SK-N-SH (cell line): ENCODE measurements around the gene ALKBH2. TPM values are rescaled to one million over a fixed set of nuclear protein-coding genes. Genes with fewer than 3 reads are reported as not detected.

Source experiments
- CTCF ChIA-PET: fragments of 300-600, 350-600 bp; formaldehyde crosslinking; extraction: SDS; loops from one replicate; lab custom pipeline; 2021; lab: Yijun Ruan, JAX
- POLR2A ChIA-PET: fragments of 350-600 bp; sonication (Branson Sonifier 250); formaldehyde crosslinking; extraction: SDS; loops from one replicate; lab custom pipeline; 2020; ENCODE audit warnings: antibody characterized with exemption, inconsistent platforms; lab: Yijun Ruan, JAX
- DNase-seq: peaks from one replicate; pipeline ENCODE4 v3.0.0; 2012
- H2AFZ ChIP-seq: fragments of 200-600 bp; sonication (generic); 2 replicates; pipeline ENCODE4 v1.8.1; 2016; ENCODE audit warnings: antibody characterized with exemption, mild to moderate bottlenecking, low read depth
- H3F3A ChIP-seq: fragments of 200-600 bp; sonication (generic); replicated peaks from 2 replicates; pipeline ENCODE3; 2016; ENCODE audit warnings: antibody characterized with exemption, mild to moderate bottlenecking; ENCODE audit not compliant: insufficient read depth
- H3K27ac ChIP-seq, 2 experiments: fragments of 200-500 bp in 1 of 2; fragments of 200-600 bp in 1 of 2; sonication (Bioruptor generic) in 1 of 2; sonication (generic), shearing (Covaris generic) in 1 of 2; 2 replicates each; pipeline versions ENCODE4 v1.5.1 to v1.6.1; 2014 to 2016; ENCODE audit warnings: low read depth in 2 of 2, inconsistent platforms in 1 of 2, low read length in 1 of 2, mild to moderate bottlenecking in 1 of 2, mixed read lengths in 1 of 2
- H3K27me3 ChIP-seq: fragments of 200-600 bp; sonication (generic), shearing (Covaris generic); 2 replicates; pipeline ENCODE4 v1.6.1; 2016; ENCODE audit warnings: mixed run types; ENCODE audit not compliant: insufficient read depth
- H3K36me3 ChIP-seq, 2 experiments: fragments of 200-500 bp in 1 of 2; fragments of 200-600 bp in 1 of 2; sonication (Bioruptor generic) in 1 of 2; sonication (generic) in 1 of 2; replicated peaks in 1 of 2; 2 replicates each; pipeline versions ENCODE3 to v1.5.1; 2014 to 2016; ENCODE audit warnings: low read length in 1 of 2, mild to moderate bottlenecking in 1 of 2; ENCODE audit not compliant: insufficient read depth in 2 of 2, control insufficient read depth in 1 of 2
- H3K4me1 ChIP-seq, 2 experiments: fragments of 200-500 bp in 1 of 2; fragments of 200-600 bp in 1 of 2; sonication (Bioruptor generic) in 1 of 2; sonication (generic), shearing (Covaris generic) in 1 of 2; 2 replicates each; pipeline versions ENCODE4 v1.5.1 to v1.6.1; 2014 to 2016; ENCODE audit warnings: low read depth in 1 of 2, low read length in 1 of 2, mixed run types in 1 of 2; ENCODE audit not compliant: insufficient read depth in 2 of 2, control insufficient read depth in 1 of 2
- H3K4me2 ChIP-seq: fragments of 200-600 bp; sonication (generic), shearing (Covaris generic); 2 replicates; pipeline ENCODE4 v1.6.1; 2017; ENCODE audit warnings: mixed run types
- H3K4me3 ChIP-seq, 2 experiments: fragments of 200-500 bp in 1 of 2; fragments of 200-600 bp in 1 of 2; sonication (Bioruptor generic) in 1 of 2; sonication (generic), shearing (Covaris generic) in 1 of 2; 2 replicates each; pipeline versions ENCODE4 v1.5.1 to v1.8.1; 2014 to 2016; ENCODE audit warnings: low read depth in 2 of 2, inconsistent platforms in 1 of 2, low read length in 1 of 2, mild to moderate bottlenecking in 1 of 2, mixed read lengths in 1 of 2, moderate library complexity in 1 of 2
- H3K79me2 ChIP-seq: fragments of 200-600 bp; sonication (generic); 2 replicates; pipeline ENCODE4 v1.8.1; 2017; ENCODE audit warnings: mild to moderate bottlenecking; ENCODE audit not compliant: insufficient read depth
- H3K9ac ChIP-seq: fragments of 200-600 bp; sonication (generic); 2 replicates; pipeline ENCODE4 v1.6.1; 2017; ENCODE audit warnings: mixed run types
- H3K9me2 ChIP-seq: fragments of 200-600 bp; sonication (generic); 2 replicates; pipeline ENCODE4 v1.6.1; 2017; ENCODE audit warnings: mixed run types
- H3K9me3 ChIP-seq: fragments of 200-600 bp; sonication (generic); 2 replicates; pipeline ENCODE4 v1.6.1; 2017; ENCODE audit warnings: mixed run types, mild to moderate bottlenecking, moderate library complexity
- H4K20me1 ChIP-seq: fragments of 200-600 bp; sonication (generic); 2 replicates; pipeline ENCODE4 v1.6.1; 2017; ENCODE audit warnings: mild to moderate bottlenecking, mixed run types; ENCODE audit not compliant: insufficient read depth
- CHD2 ChIP-seq: fragments of 150-350 bp; IDR thresholded peaks from 2 replicates; pipeline ENCODE4 v1.6.1; 2018; ENCODE audit warnings: low read length; ENCODE audit not compliant: partially characterized antibody
- ELF1 ChIP-seq: IDR thresholded peaks from 2 replicates; pipeline ENCODE4 v1.4.0; 2012
- EZH2phosphoT487 ChIP-seq: fragments of 200-600 bp; sonication (generic); IDR thresholded peaks from 2 replicates; pipeline ENCODE4 v1.6.1; 2017; ENCODE audit warnings: low read depth, mixed run types, mild to moderate bottlenecking, antibody characterized with exemption, moderate library complexity, borderline replicate concordance
- FOSL2 ChIP-seq: IDR thresholded peaks from 2 replicates; pipeline ENCODE4 v1.4.0; 2012; ENCODE audit warnings: low read depth, mild to moderate bottlenecking, moderate library complexity, borderline replicate concordance
- FOXJ3 ChIP-seq: sonication (generic); formaldehyde crosslinking; IDR thresholded peaks from 2 replicates; pipeline ENCODE4 v1.5.1; 2020; ENCODE audit warnings: mild to moderate bottlenecking, missing genetic modification reagents
- GATA2 ChIP-seq: sonication (generic); formaldehyde crosslinking; IDR thresholded peaks from 2 replicates; pipeline ENCODE4 v1.5.0; 2020; ENCODE audit warnings: mild to moderate bottlenecking, missing genetic modification reagents
- IRF3 ChIP-seq: fragments of 150-350 bp; IDR thresholded peaks from 2 replicates; pipeline ENCODE4 v1.6.1; 2016; ENCODE audit warnings: mild to moderate bottlenecking, low read depth, low read length
- JUND ChIP-seq: IDR thresholded peaks from 2 replicates; pipeline ENCODE4 v1.4.0; 2012
- NFIC ChIP-seq: IDR thresholded peaks from 2 replicates; pipeline ENCODE4 v1.4.0; 2012; ENCODE audit warnings: borderline replicate concordance
- NRF1 ChIP-seq: IDR thresholded peaks from 2 replicates; pipeline ENCODE4 v1.6.1; 2012; ENCODE audit warnings: low read depth, mild to moderate bottlenecking, low read length
- PBX3 ChIP-seq: IDR thresholded peaks from 2 replicates; pipeline ENCODE4; 2012
- POLR2AphosphoS5 ChIP-seq: IDR thresholded peaks from 2 replicates; pipeline ENCODE4 v1.6.1; 2012; ENCODE audit warnings: low read depth, low read length
- RCOR1 ChIP-seq: fragments of 150-350 bp; IDR thresholded peaks from 2 replicates; pipeline ENCODE4 v1.6.1; 2017; ENCODE audit warnings: antibody characterized with exemption, low read length
- REST ChIP-seq: IDR thresholded peaks from 2 replicates; pipeline ENCODE4 v1.6.1; 2012; ENCODE audit warnings: mild to moderate bottlenecking, low read depth, low read length, moderate library complexity
- RXRA ChIP-seq: IDR thresholded peaks from 2 replicates; pipeline ENCODE4 v1.4.0; 2012; ENCODE audit warnings: low read depth, mild to moderate bottlenecking, borderline replicate concordance
- SIN3A ChIP-seq: IDR thresholded peaks from 2 replicates; pipeline ENCODE4 v1.6.1; 2012; ENCODE audit warnings: low read depth, mild to moderate bottlenecking, low read length, moderate library complexity, borderline replicate concordance
- TAF1 ChIP-seq: IDR thresholded peaks from 2 replicates; pipeline ENCODE4 v1.6.1; 2012; ENCODE audit warnings: low read depth, mild to moderate bottlenecking, low read length, moderate library complexity, borderline replicate concordance
- TCF12 ChIP-seq: IDR thresholded peaks from 2 replicates; pipeline ENCODE4 v1.4.0; 2012
- TEAD4 ChIP-seq: IDR thresholded peaks from 2 replicates; pipeline ENCODE4 v1.4.0; 2012; ENCODE audit warnings: mild to moderate bottlenecking, borderline replicate concordance; ENCODE audit not compliant: insufficient read depth
- USF1 ChIP-seq: IDR thresholded peaks from 2 replicates; pipeline ENCODE4 v1.4.0; 2012; ENCODE audit warnings: low read depth, borderline replicate concordance
- YY1 ChIP-seq: IDR thresholded peaks from 2 replicates; pipeline ENCODE4 v1.4.0; 2012; ENCODE audit warnings: low read depth, mild to moderate bottlenecking
- WGBS: methylation state at CpG from one replicate; pipeline ENCODE4 v1.1.6; 2017; ENCODE audit warnings: low lambda C conversion rate; 5-methylcytosine and 5-hydroxymethylcytosine counted together
- polyA plus RNA-seq, 3 experiments: library from polyadenylated mRNA; depleted of rRNA; stranded (reverse); fragments of >200 nt; gene quantifications; 2 replicates each; pipeline ENCODE4 v1.2.3, GENCODE V29; 2012

Gene ALKBH2
- polyA plus RNA-seq, 1 of the 3 experiments (the other 2 are of a cell fraction) = 47.3 TPM

GRCh38 chr12:109089683-109090082 lies 3.6 kb downstream of the ALKBH2 start:
- Histone ChIP-seq H3K27me3 (no peaks in the 10 kb centered on the region), H3K9me2 (no peaks in the 10 kb centered on the region), H3K9ac (no peak overlapping the region), H3K9me3 (no peaks in the 10 kb centered on the region), H3K27ac (no peak overlapping the region), H3K36me3 (peaks cover 27 to 38% of the 10 kb centered on the region in 2 experiments), H3F3A (peaks cover 4% of the 10 kb centered on the region), H3K4me2 (no peak overlapping the region), H4K20me1 (no peaks in the 10 kb centered on the region), H2AFZ (no peak overlapping the region), H3K79me2 (peaks cover 23% of the 10 kb centered on the region), H3K4me1 (peaks cover 0 to 20% of the 10 kb centered on the region in 2 experiments; a peak in 1 of 4 replicates), H3K4me3 (no peak overlapping the region)
- TF ChIP-seq TCF12 (no peak), NFIC (no peak), PBX3 (no peak)
- 94% methylated on average over 5 of the region's 7 CpGs for WGBS
- ChIA-PET CTCF (interaction anchor here (1.4 kb wide), 1 partner anchor 206 kb away, joined by 4 read pairs; no protein-coding TSS in a partner anchor), POLR2A (no interaction called here)
- DNase-seq = no peak

- no peak for DNase-seq
- Histone ChIP-seq H3K27me3 (no peaks in the 10 kb centered on the region), H3F3A (peaks cover 4% of the 10 kb centered on the region), H3K4me2 (no peak overlapping the region), H3K9ac (no peak overlapping the region), H3K27ac (no peak overlapping the region), H3K9me2 (no peaks in the 10 kb centered on the region), H3K9me3 (no peaks in the 10 kb centered on the region), H2AFZ (no peak overlapping the region), H3K4me1 (peaks cover 0 to 20% of the 10 kb centered on the region in 2 experiments; a peak in 1 of 4 replicates), H3K4me3 (no peak overlapping the region), H3K36me3 (peaks cover 27 to 42% of the 10 kb centered on the region in 2 experiments), H3K79me2 (peaks cover 23% of the 10 kb centered on the region), H4K20me1 (no peaks in the 10 kb centered on the region)
- TF ChIP-seq GATA2 (CRISPR knock-in tag) (no peak), POLR2AphosphoS5 (no peak), CHD2 (no peak), USF1 (no peak), TEAD4 (no peak), IRF3 (no peak), FOXJ3 (CRISPR knock-in tag) (no peak), JUND (no peak), RXRA (no peak), EZH2phosphoT487 (no peak), NRF1 (no peak), SIN3A (no peak), YY1 (no peak), FOSL2 (no peak), TAF1 (no peak), RCOR1 (no peak), ELF1 (no peak), REST (no peak)
- 84% methylated on average over 6 of the region's 6 CpGs for WGBS
- POLR2A ChIA-PET = no interaction called here
- CTCF ChIA-PET = interaction anchor here (1.4 kb wide), 1 partner anchor 205 kb away, joined by 4 read pairs; no protein-coding TSS in a partner anchor
Observed at GRCh38 chr12:109088818-109089217, 4.5 kb downstream of the ALKBH2 start.
